ENCODE results near the gene SMYD3. TPM values are rescaled to one million over a fixed set of nuclear protein-coding genes. Genes with fewer than 3 reads are reported as not detected.
"Not testable (repeated sequence)": the region's sequence is repeated elsewhere in the genome, so short reads cannot be mapped to it uniquely, and the experiment has no call there.

SMYD3 gene
- total and polyA plus RNA-seq, 10 of the 15 experiments (the other 5 are each of a cell fraction or from before 2014, with no cell fraction given) = 18.3 to 54.0 (median 24.8) TPM

GRCh38 chr1:246324711-246325110 lies 182.4 kb downstream of the SMYD3 start (continued):
- no peak for TF ChIP-seq FOS (IDR thresholded peaks at IDR 0.05; ENCODE audit: borderline replicate concordance, extremely low read depth, insufficient read length)
- TF ChIP-seq SUPT20H (IDR thresholded peaks at IDR 0.05; ENCODE audit: borderline replicate concordance, control insufficient read depth, low read depth, low read length) = no peak
- no peak for TF ChIP-seq CEBPB (IDR thresholded peaks at IDR 0.05; ENCODE audit: borderline replicate concordance in 1 of 2, low read depth in 2 of 2, low read length in 2 of 2)
- no peak for TF ChIP-seq GABPA (IDR thresholded peaks at IDR 0.05; ENCODE audit: low read depth)
- TF ChIP-seq TAF1 (IDR thresholded peaks at IDR 0.05; ENCODE audit: borderline replicate concordance, low read depth, low read length) = no peak
- TF ChIP-seq PRDM15 (CRISPR knock-in tag; IDR thresholded peaks at IDR 0.05) = no peak
- no peak for TF ChIP-seq NFXL1 (IDR thresholded peaks at IDR 0.05; ENCODE audit: borderline replicate concordance)

DNA sequence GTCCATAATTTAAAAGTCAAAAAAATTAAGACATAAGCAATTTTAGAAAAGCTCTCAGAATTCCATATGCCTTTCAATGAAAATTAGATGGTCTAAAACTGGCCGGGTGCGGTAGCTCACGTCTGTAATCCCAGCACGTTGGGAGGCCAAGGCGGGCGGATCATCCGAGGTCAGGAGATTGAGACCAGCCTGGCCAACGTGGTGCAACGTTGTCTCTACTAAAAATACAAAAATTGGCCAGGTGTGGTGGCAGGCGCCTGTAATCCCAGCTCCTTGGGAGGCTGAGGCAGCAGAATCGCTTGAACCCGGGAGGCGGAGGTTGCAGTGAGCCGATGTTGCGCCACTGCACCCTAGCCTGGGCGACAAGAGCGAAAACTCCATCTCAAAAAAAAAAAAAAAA lies 183.0 kb downstream of the SMYD3 start:
- SMC1A ChIA-PET (ENCODE audit: uncharacterized antibody, unreplicated experiment) = interaction anchor here (0.9 to 1.1 kb wide), 2 partner anchors 21 to 26 kb away, joined by 3 read pairs; no protein-coding TSS in a partner anchor
- intact Hi-C loops (cut with micrococcal nuclease; ENCODE audit: unreplicated experiment); H3K36me3 ChIP-seq (ENCODE audit: control insufficient read depth in 2 of 2, insufficient read depth in 2 of 2, low read length in 1 of 2); ATAC-seq; H3K79me2 ChIP-seq (ENCODE audit: control insufficient read depth, insufficient read depth, low read length); H3K9me3 ChIP-seq (replicated peaks; ENCODE audit: control insufficient read depth, insufficient read depth, low read length); H4K20me1 ChIP-seq (ENCODE audit: control insufficient read depth, insufficient read depth); POLR2A ChIA-PET; H3K4me1 ChIP-seq (ENCODE audit: control insufficient read depth, insufficient read depth, low read length); H2AFZ ChIP-seq (ENCODE audit: control insufficient read depth, low read depth, low read length); H3K4me3 ChIP-seq; H3K27ac ChIP-seq (ENCODE audit: control insufficient read depth, insufficient read depth); H3K9ac ChIP-seq (ENCODE audit: control insufficient read depth, insufficient read depth, low read length); in situ Hi-C loops (cut with MboI); BruUV-seq (replicated peaks); FAIRE-seq; DNase-seq (ENCODE audit: low read depth, low spot score); H3K27me3 ChIP-seq (replicated peaks in 1 of 2; ENCODE audit: control insufficient read depth in 2 of 2, insufficient read depth in 2 of 2, low read length in 1 of 2); H3K4me2 ChIP-seq (ENCODE audit: control insufficient read depth, insufficient read depth): not testable (repeated sequence)
- RAD21 ChIA-PET (ENCODE audit: unreplicated experiment) = interaction anchor here (0.7 kb wide), 1 partner anchor 23 kb away, joined by 3 read pairs; no protein-coding TSS in a partner anchor
- WGBS (ENCODE audit: insufficient coverage, insufficient replicate concordance, low lambda C conversion rate, missing lambda C conversion rate) = 95% methylated on average over 15 of the region's 17 CpGs
- CTCF ChIA-PET = interaction anchor here (1.3 kb wide), 1 partner anchor 11 kb away, joined by 3 read pairs; no protein-coding TSS in a partner anchor
